GM21526 (cell line): ENCODE data around the gene RPN2.

ENCODE experiments used
- ATAC-seq: cut with Tn5 transposase; IDR thresholded peaks from one replicate; pipeline ENCODE4 v1.9.1; 2021; ENCODE audit warnings: moderate library complexity; ENCODE audit not compliant: unreplicated experiment, low FRiP score

RPN2 gene

GRCh38 chr20:37179683-37180524, 774 bp downstream of the RPN2 start:
- no peak for ATAC-seq

DNA sequence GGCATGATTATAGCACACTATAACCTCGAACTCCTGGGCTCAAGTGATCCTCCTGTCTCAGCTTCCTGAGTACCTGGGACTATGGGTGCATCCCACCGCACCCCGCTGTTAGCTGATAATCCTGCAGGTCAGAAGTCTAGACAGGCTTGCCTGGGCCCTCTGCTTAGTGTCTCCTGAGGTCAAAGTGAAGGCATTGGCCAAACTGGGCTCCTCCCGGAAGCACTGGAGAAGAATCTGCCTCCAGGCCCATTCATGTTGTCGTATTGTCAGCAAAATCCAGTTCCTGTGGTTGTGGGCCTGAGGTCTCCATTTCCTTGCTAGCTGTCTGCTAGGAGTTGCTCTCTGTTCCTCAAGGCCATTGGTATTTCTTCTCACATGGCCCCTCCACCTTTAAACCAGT, 6.6 kb downstream of the RPN2 start:
- no peak for ATAC-seq

DNA sequence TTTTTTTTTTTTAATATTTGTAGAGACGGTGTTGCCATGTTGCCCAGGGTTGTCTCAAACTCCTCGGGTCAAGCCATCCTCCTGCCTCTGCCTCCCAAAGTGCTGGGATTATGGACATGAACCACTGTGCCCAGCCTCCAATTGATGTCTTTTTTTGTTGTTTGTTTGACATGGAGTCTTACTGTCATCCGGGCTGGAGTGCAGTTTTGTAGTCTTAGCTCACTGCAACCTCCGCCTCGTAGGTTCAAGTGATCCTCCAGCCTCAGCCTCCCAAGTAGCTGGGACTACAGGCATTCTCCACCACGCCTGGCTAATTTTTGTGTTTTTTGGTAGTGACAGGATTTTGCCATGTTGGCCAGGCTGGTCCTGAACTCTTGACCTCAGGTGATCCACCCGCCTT, 9.7 kb downstream of the RPN2 start:
- ATAC-seq, result no peak

DNA sequence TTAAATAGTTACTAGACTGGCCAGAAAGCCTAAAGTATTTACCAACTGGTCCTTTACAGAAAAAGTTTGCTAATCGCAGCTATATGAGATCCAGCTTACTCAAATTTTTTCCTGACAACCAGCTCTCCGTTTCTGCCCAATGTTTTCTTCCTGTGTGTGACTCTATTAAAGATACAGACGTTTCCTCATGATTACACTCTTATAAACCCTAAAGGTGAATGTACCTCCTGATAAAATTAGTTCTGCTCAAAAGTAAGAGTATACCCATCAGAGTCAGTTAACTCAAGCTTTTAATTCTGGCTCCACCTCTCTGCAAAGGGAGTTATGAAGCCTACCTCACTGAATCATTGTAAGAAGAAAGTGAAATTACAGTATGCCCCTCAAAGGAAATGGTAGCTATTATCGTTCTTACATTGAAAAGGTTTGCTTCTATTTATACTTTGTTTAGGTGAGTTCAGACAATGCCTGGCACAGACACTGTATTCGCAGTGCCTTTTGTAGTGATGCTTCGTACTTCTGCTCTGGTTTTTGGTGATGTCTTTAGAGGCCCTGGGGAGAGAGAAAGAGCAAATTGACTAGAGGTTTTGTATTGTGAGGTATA, 10.4 kb downstream of the RPN2 start:
- ATAC-seq, result no peak

DNA sequence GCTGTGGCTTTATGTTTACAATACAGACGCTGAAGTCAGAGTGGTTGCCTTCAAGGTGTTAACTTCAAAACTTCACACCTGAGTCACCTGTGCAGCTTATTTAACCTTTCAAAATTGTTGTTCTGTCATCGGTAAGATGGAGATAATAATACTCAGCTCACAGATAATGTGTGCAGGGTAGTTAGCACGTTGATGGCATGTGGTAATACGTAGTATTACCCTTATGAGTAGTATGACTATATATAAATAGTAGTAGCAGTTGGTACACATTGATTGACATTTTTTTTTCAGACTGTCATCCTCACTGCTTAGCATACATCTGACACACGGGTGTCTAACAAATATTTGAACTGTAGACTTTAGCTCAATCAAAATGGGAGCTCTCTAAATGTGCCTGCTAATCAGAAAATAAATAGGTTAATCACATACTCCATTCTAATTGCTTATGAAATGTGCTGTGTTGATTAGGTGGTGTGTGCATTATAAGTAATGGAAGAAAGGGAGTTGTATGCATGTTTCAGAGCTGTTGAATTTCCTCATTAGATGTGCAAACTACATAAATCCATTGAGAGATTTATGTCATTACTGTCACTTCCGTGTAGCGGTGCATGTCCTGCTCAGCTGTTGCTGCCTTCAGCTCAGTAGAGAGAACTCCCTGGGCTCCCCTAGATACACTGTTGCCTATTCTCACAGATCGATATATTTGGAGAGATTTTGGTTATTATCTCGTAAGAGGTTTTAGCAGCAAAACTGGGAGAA, 11.4 kb downstream of the RPN2 start:
- no peak for ATAC-seq

DNA sequence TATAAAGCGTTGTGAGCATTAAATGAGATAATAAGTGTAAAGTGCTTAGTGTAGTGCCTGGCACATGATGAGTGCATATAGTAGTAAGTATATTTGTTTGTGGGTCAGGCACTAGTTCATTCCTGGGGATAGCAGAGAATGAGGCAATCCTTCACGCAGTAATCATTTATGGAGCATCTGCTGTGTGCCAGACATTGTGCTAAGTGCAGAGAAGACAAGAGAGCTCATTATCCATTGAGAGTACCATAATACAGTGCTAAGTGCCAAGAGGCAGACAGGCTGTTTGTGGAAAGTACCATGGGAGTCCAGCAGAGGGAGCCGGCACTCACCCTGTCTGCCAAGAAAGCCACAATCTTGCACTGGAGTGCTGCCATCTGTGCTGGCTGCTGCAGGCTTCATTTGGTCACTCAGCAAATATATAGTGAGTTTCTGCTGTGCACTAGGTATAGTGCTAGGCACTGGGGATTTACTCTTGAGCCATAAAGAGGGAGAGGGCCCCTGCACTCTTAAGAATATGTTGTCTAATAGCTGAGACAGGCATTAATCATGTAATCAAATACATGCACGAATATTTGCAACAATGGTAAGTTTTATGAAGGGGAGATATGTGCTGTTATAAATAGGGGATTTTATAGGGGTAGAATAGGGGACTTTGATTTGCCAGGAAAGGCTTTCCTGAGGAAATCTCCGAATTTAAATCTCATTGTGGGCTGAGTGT, 13.2 kb downstream of the RPN2 start:
- no peak for ATAC-seq

DNA sequence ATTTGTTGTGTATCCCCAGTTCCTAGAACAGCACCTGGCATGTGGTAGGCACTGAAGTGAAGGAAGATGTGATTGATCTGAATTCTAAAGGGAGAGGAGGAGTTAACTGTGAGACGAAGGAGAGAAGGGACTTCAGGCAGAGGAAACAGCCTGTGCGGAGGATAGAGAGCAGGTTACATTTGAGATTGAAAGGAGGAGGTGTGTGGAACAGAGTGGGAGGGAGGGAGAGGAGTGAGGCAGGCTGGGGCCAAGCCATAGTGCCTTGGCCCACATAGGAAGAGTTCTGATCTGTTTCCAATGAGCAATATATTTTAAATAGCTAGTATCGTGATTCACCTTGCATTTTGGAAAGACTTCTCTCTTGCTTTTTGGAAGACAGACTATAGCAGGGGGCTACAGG, 14.1 kb downstream of the RPN2 start:
- no peak for ATAC-seq

GRCh38 chr20:37193821-37194220, 14.7 kb downstream of the RPN2 start:
- ATAC-seq, result no peak

DNA sequence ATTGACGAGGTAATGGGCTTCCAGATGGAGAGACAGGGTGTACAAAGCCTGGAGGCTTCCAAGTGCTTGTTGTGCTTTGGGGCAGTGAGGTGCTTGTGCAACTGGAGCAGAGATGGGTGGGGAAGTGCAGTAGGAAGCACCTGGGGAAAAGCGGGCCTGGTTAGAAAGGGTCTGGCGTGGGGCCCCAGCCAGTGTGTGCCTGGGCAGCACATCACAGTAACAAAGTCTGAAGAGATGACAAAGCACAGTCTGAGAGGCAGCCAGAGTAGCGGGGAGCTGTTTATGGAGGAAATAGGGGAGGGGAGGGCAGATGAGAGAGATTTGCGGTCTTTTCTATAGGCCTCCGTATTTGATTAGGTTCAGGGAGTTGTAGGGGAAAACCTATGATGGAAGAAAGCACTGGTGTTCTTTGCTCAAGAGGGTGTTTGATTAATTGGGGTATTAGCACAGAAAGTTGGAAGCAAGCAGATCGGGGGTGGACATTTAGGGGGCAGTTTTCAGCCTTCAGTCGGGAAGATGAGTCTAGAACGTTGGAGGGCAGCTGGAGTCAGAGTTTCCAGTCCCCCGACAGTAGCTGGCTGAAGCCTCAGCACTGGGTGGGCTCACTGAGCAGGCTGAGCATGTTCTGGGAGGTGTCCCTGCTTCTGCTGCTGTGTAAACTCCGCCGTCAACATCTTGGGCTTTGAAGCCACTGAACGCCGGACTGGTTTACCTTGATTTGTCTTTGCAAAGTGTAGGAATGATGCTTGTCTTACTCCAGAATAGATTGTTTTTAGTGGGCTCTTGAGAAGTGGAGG, 15.7 kb downstream of the RPN2 start:
- ATAC-seq, result no peak

DNA sequence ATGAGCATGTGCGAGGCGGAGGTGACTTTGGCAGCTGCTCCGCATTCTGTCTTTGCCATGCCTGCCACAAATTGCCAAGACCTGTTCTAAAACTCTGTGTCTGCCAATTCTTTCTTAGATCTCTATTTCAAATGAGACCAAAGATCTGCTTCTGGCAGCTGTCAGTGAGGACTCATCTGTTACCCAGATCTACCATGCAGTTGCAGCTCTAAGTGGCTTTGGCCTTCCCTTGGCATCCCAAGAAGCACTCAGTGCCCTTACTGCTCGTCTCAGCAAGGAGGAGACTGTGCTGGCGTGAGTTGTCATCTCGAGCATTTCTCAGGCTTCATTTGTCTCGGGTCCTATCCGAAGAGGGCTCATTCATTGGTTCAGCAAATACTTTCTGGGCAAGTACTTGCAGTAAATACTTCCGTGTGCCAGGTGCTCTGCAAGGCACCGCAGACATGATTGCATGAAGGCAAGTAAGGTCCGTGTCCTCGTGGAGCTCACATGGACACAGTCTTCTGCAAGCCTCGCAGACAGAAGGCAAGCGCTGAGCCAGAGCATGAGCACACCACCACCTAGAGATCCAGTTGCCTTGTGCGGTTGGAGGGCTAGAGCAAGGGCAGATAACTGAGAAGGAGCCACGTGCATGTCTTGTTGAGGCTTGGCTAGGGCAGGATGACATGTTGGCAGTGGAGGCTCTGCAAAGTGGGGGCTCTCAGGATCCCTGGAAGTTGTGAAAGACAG, 20.0 kb downstream of the RPN2 start:
- ATAC-seq, result no peak

- ATAC-seq, result no peak
Observed at GRCh38 chr20:37200376-37200775, 21.2 kb downstream of the RPN2 start.

DNA sequence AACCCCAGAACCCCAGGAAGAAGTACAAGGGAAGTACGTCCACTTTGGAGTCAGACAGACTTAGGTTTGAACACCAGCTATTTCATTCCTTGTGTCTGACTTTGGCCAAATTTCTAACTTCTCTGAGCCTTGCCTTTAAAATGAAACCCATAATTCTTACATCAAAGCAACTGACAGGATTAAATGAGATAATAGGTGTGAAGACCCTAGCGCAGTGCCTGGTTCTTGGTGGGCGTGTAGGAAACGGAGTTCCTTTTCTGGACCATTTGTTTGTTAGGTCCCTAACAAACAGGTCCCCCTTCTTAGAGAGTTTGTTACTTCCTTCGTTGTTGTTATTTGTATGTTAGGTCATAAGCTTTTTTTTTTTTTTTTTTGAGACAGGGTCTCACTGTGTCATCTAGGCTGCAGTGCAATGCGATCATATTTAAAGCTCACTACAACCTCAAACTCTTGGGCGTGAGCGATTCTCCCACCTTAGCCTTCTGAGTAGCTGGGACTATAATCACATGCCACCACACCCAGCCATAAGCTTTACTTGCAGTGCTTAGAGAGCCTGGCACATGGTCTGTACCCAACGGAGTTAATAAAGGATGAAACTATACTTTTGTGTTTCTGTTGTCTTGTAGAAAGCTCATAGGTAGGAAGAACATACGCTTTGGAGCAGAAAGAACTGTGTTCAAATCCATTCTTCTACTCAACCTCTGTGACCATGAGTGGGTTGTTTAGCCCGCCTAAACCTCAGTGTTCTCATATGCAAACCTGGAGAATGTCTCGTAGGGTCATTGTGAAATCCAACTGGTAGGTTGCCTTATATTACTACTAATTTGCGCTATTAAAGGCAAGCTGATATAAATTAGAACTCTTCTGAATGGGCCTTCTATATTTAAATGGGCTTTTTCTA, 22.0 kb downstream of the RPN2 start:
- no peak for ATAC-seq

DNA sequence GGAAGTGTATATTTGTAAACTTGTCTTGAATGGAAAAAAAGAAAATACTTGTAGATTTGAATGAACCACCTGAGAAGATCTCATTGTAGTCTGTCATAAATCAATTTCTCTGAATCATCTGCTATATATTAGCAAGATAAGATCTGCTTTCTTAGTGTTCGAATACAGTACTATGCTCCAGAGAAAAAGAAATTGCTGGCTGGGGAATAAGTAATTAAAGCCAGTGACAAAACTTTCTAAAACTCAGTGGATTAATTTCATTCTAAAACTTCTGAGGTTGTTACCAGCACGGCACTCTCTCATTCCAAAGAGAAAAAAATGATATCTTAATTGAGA, 22.7 kb downstream of the RPN2 start:
- ATAC-seq, result no peak

- no peak for ATAC-seq
Observed at GRCh38 chr20:37202267-37202943, 23.3 kb downstream of the RPN2 start.

- ATAC-seq, result no peak
Observed at GRCh38 chr20:37204056-37204455, 24.9 kb downstream of the RPN2 start.

- no peak for ATAC-seq
Observed at GRCh38 chr20:37205130-37205529, 26.0 kb downstream of the RPN2 start.

GRCh38 chr20:37205794-37206193, 26.7 kb downstream of the RPN2 start:
- no peak for ATAC-seq

DNA sequence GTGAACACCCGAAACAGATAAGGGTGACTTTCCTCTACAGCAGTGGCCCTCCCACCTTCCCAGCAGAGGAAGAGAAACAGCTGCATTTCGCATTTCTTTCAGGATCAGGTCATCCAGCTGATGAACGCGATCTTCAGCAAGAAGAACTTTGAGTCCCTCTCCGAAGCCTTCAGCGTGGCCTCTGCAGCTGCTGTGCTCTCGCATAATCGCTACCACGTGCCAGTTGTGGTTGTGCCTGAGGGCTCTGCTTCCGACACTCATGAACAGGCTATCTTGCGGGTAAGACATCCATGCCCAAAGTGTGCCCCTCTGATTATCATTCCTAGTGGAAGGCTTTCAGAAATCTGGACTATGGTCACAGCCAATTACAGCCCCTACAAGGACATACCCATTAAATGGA, 28.0 kb downstream of the RPN2 start:
- no peak for ATAC-seq
